Measurements from ENCODE around the gene ZBTB45.

DNA sequence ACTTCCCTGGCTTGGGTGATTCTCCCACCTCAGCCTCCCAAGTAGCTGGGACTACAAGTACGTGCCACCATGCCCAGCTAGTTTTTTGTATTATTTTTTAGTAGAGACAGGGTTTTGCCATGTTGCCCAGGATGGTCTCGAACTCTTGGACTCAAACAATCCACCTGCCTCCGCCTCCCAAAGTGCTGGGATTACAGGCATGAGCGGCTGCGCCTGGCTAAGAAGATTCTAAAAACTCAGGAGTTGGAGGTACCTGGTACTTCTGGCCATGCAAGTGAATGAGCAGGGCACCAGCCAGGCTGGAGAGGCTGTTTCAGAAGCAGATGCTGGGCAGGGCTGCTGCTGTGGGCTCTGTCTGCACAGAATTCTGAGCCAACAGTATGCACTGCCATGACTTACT, 47.4 kb upstream of the ZBTB45 start:
- TF ChIP-seq, protein P1, sequence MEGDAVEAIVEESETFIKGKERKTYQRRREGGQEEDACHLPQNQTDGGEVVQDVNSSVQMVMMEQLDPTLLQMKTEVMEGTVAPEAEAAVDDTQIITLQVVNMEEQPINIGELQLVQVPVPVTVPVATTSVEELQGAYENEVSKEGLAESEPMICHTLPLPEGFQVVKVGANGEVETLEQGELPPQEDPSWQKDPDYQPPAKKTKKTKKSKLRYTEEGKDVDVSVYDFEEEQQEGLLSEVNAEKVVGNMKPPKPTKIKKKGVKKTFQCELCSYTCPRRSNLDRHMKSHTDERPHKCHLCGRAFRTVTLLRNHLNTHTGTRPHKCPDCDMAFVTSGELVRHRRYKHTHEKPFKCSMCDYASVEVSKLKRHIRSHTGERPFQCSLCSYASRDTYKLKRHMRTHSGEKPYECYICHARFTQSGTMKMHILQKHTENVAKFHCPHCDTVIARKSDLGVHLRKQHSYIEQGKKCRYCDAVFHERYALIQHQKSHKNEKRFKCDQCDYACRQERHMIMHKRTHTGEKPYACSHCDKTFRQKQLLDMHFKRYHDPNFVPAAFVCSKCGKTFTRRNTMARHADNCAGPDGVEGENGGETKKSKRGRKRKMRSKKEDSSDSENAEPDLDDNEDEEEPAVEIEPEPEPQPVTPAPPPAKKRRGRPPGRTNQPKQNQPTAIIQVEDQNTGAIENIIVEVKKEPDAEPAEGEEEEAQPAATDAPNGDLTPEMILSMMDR (IDR thresholded peaks at IDR 0.05): no peak
- no peak for TF ChIP-seq EZH2phosphoT487 (IDR thresholded peaks at IDR 0.05)

All from neural progenitor cell (in vitro differentiated cells).